Ectodermal cell (in vitro differentiated cells): ENCODE data around the gene SIGLEC1.

ENCODE experiments used
- H3K27ac ChIP-seq: 2 replicates; pipeline ENCODE4 v1.7.0; 2013; ENCODE audit warnings: mild to moderate bottlenecking, low read depth, low read length; ENCODE audit not compliant: insufficient read depth, poor library complexity, severe bottlenecking
- H3K27me3 ChIP-seq: 2 replicates; pipeline ENCODE4 v1.7.0; 2013; ENCODE audit warnings: mild to moderate bottlenecking, low read length; ENCODE audit not compliant: insufficient read depth, control insufficient read depth, poor library complexity, severe bottlenecking
- H3K36me3 ChIP-seq: one replicate; pipeline ENCODE4 v1.7.0; 2013; ENCODE audit warnings: low read length; ENCODE audit not compliant: control insufficient read depth, insufficient read depth
- H3K4me1 ChIP-seq: one replicate; pipeline ENCODE4 v1.7.0; 2013; ENCODE audit warnings: low read length; ENCODE audit not compliant: control insufficient read depth, insufficient read depth
- H3K4me3 ChIP-seq: 2 replicates; pipeline ENCODE4 v1.7.0; 2013; ENCODE audit warnings: low read depth, low read length, control low read depth; ENCODE audit not compliant: insufficient read depth
- H3K9me3 ChIP-seq: 2 replicates; pipeline ENCODE4 v1.7.0; 2013; ENCODE audit warnings: mild to moderate bottlenecking, low read length, moderate library complexity; ENCODE audit not compliant: control insufficient read depth
- WGBS, 2 experiments: methylation state at CpG; one replicate each; pipeline ENCODE4 v1.1.7; 2013; ENCODE audit warnings: missing lambda C conversion rate in 2 of 2; 5-methylcytosine and 5-hydroxymethylcytosine counted together

SIGLEC1 gene

DNA sequence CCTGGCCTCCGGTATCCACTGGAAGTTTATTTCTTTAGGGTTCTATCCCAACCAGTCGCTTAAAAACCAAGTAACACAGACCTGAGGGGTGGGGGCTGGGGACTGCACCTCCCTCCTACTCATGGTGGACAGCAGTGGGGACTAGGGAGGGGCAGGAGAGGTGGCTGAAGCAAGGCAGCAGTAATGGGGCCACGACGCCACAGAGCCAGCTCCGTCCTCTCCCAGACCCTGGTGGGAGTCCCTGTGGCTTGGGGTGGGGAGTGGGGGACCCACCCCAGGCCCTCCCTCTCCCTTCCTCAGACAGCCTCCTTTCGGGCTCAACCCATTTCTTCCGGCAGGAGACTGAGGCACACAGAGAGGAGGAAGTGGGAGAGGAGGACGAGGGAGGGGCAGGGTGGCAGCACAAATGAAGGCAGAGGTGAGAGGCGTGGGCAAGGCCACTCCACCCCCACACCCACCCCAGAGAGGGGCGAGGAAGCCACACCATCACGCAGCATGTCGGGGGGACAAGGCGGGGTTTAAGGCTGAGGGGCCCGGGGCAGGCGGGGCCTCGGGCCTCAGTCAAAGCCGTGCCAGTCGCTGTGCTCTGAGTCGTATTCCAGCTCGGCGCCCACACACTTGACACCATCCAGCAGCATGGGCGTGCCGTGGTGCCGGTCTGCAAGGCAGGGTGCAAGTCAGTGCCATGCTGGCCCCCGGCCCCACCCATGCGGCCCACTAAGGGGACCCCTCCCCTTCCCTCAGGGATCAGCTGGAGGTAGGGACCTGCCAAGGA, 41.3 kb upstream of the SIGLEC1 start:
- H3K4me1 ChIP-seq, result peaks cover 12% of the 10 kb centered on the region
- H3K36me3 ChIP-seq, result no peaks in the 10 kb centered on the region
- H3K4me3 ChIP-seq, result no peak overlapping the region
- H3K27me3 ChIP-seq, result peaks cover 44% of the 10 kb centered on the region
- WGBS, 2 experiments, result 90 to 93% methylated on average over 23 to 26 of the region's 26 CpGs
- H3K27ac ChIP-seq, result no peak overlapping the region
- no peaks in the 10 kb centered on the region for H3K9me3 ChIP-seq

DNA sequence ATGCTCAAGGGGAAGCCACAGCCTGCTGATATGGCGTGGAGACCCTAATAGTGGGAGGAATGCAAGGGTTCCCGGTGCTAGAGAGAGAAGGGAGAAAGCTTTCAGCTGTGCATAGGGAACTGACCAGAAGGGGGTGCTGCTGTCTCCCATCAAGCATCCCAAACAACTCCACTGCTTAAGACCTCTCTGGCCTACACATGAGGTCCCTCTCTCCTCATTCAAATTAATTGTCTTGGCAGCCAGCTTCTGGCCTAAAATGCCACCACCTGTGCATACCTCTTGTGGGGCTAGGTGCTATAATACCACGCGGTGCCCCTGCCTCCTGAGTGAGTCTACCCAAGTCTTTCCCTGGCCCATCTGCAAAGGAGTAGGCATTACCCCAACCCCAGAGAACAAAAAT, 40.7 kb upstream of the SIGLEC1 start:
- Histone ChIP-seq H3K4me1 (peaks cover 12% of the 10 kb centered on the region), H3K9me3 (no peaks in the 10 kb centered on the region), H3K36me3 (no peaks in the 10 kb centered on the region), H3K27ac (no peak overlapping the region), H3K4me3 (no peak overlapping the region), H3K27me3 (peaks cover 49% of the 10 kb centered on the region)
- 29 to 39% methylated on average over 4 of the region's 4 CpGs for WGBS, 2 experiments

DNA sequence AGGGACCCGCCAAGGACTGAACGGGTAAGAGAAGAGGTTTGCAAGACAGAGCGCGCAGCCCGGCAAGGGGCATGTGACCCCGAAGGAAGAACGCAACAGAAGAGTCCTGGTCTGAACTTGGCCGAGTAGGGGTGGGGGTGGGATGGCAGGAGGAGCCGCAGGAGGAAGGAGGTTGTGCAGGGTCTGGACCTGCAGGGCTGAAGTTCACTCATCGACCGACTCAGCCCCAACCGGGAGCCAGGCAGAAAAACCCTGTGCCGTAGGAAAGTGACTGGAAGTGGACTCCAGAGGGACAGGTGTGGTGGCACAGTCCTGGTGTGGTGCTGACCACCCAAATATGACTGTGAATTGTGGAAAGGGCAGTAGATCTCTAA, 40.0 kb upstream of the SIGLEC1 start:
- Histone ChIP-seq H3K27ac (no peak overlapping the region), H3K27me3 (peaks cover 57% of the 10 kb centered on the region), H3K4me3 (peak overlapping the region; percentile 40)

DNA sequence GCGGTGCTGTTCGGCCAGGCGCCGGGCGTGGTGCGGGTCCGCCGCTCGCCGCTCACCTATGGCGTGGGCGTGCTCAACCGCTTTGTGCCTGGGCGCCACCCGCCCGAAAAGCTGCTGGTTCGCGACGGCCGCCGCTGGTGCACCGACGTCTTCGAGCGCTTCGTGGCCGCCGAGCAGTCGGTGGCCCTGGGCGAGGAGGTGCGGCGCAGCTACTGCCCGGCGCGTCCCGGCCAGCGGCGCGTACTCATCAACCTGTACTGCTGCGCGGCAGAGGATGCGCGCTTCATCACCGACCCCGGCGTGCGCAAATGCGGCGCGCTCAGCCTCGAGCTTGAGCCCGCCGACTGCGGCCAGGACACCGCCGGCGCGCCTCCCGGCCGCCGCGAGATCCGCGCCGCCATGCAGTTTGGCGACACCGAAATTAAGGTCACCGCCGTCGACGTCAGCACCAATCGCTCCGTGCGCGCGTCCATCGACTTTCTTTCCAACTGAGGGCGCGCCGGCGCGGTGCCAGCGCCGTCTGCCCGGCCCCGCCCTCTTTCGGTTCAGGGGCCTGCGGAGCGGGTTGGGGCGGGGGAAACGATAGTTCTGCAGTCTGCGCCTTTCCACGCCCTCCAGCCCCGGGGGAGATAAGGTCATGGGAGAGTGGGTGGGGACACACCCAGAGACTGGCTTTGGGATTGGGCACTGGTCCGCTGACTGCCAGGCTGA, 39.4 kb upstream of the SIGLEC1 start:
- Histone ChIP-seq H3K9me3 (no peaks in the 10 kb centered on the region), H3K36me3 (no peaks in the 10 kb centered on the region), H3K27me3 (peaks cover 58% of the 10 kb centered on the region), H3K4me3 (peak overlapping the region; percentile 40), H3K4me1 (peaks cover 12% of the 10 kb centered on the region), H3K27ac (no peak overlapping the region)
- WGBS, 2 experiments, result 4% methylated on average over 95 of the region's 95 CpGs

More for the DNA sequence above, 40.0 kb upstream of the SIGLEC1 start:
- Histone ChIP-seq H3K9me3 (no peaks in the 10 kb centered on the region), H3K36me3 (no peaks in the 10 kb centered on the region), H3K4me1 (peaks cover 12% of the 10 kb centered on the region)
- WGBS, 2 experiments, result 45 to 47% methylated on average over 13 of the region's 13 CpGs

DNA sequence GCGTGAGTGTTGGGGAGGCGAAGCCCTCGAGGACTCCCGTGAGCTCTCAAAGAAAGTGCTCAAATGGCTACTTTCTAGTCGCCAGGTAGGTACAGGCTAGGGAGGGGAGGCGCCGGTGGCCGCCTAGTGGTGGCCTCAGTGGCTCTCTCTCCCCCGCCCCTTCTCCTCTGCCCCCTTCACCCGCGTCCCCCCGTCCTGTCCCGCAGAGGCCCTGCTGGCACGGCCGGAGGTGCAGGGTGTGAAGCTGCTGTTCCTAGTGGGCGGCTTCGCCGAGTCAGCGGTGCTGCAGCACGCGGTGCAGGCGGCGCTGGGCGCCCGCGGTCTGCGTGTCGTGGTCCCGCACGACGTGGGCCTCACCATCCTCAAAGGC, 38.9 kb upstream of the SIGLEC1 start:
- Histone ChIP-seq H3K4me3 (peak overlapping the region; percentile 40), H3K27ac (no peak overlapping the region), H3K36me3 (no peaks in the 10 kb centered on the region), H3K27me3 (peaks cover 58% of the 10 kb centered on the region), H3K9me3 (no peaks in the 10 kb centered on the region), H3K4me1 (peaks cover 12% of the 10 kb centered on the region)
- 28% methylated on average over 31 of the region's 31 CpGs for WGBS, 2 experiments

DNA sequence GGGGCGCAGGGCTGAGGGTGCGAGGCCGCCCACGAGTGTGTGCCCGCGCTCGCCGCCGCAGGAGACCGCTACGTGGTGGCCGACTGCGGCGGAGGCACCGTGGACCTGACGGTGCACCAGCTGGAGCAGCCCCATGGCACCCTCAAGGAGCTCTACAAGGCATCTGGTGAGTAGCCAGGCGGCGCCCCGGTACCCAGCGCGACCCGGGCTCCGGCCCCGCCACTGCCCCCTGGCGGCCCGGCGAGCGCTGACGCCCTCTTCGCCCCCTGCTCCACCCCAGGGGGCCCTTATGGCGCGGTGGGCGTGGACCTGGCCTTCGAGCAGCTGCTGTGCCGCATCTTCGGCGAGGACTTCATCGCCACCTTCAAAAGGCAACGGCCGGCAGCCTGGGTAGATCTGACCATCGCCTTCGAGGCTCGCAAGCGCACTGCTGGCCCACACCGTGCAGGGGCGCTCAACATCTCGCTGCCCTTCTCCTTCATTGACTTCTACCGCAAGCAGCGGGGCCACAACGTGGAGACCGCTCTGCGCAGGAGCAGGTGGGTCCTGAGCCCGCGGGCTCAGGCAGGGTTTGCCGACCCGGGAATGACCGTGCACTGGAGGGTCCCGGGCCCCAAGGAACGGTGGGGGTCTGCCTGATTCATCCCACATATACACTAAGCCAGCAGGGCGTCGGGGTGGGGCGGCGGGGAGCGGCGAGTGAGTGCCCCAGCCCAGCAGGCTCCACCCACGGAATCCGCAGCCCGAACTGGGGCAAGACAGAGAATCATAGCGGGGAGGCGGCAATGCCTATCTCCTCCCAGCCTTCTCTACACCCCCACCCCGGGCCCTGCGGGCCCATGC, 37.5 kb upstream of the SIGLEC1 start:
- WGBS, 2 experiments, result 18% methylated on average over 72 of the region's 72 CpGs
- Histone ChIP-seq H3K27me3 (peaks cover 66% of the 10 kb centered on the region), H3K4me3 (no peak overlapping the region)

DNA sequence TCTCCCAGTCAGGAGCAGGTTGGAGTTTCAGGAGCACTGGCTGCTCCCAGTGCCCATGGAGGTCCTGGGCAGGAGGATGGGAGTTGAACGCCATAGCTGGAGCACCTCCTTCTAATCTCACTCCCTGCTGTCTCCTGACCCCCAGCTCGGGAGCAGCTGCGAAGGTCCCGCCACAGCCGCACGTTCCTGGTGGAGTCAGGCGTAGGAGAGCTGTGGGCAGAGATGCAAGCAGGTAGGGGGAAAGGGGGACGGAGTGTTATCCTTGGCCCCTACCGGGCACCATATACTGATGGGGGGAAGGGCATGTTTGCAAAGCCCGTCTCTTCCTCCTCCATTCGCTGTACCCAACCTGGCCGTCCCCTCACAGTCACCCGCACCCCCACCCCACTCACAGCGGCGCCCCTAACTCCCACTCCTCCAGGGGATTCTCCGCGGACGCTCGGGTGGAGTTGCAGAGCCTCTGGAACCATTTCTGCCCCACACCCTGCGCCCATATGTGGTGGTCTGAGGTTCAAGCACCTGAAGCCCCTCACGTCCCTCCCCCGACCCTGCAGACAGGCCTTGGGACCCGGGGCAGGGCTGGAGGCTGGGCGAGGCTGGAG, 36.8 kb upstream of the SIGLEC1 start:
- Histone ChIP-seq H3K27ac (no peak overlapping the region), H3K4me1 (peaks cover 12% of the 10 kb centered on the region), H3K27me3 (peaks cover 73% of the 10 kb centered on the region), H3K4me3 (no peak overlapping the region), H3K36me3 (no peaks in the 10 kb centered on the region), H3K9me3 (no peaks in the 10 kb centered on the region)
- 83 to 85% methylated on average over 24 of the region's 24 CpGs for WGBS, 2 experiments

More for the DNA sequence above, 37.5 kb upstream of the SIGLEC1 start:
- Histone ChIP-seq H3K36me3 (no peaks in the 10 kb centered on the region), H3K4me1 (peaks cover 12% of the 10 kb centered on the region), H3K9me3 (no peaks in the 10 kb centered on the region), H3K27ac (no peak overlapping the region)

DNA sequence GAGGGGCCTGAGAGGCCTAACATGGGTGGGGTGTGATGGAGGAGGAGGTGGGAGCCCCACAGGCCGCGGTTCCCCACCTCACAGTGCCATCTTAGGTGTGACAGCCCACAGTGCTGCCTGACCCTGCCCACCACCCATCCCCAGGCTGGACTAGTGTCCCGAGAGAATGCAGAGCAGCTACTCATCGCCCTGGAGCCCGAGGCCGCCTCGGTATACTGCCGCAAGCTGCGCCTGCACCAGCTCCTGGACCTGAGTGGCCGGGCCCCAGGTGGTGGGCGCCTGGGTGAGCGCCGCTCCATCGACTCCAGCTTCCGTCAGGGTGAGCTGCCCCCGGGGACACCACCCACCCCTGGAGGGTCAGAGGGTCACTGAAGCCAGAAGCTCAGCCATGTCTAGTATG, 35.7 kb upstream of the SIGLEC1 start:
- no peak overlapping the region for H3K27ac ChIP-seq
- no peak overlapping the region for H3K4me3 ChIP-seq
- H3K9me3 ChIP-seq, result no peaks in the 10 kb centered on the region
- H3K36me3 ChIP-seq, result no peaks in the 10 kb centered on the region
- H3K27me3 ChIP-seq, result peaks cover 77% of the 10 kb centered on the region
- 92 to 94% methylated on average over 16 of the region's 16 CpGs for WGBS, 2 experiments
- peaks cover 12% of the 10 kb centered on the region for H3K4me1 ChIP-seq

DNA sequence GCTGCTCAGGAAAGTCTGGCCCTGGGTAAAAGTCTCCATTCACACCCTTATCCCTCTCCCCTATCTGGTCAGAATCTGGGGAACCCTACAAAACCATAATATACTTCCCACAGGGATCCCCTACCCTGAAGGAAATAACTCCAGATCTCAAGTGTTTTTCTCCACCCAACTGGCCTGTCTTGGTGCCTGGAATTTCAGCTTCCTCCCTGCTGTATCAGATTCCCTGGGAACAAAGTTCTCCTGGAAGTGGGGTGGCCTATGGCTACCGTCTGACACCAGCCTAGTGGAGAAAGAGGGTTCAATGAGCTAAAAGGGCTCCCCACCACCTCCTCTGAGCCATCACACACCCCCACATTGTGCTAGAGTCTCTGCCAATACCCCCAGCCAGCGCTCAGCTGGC, 35.1 kb upstream of the SIGLEC1 start:
- Histone ChIP-seq H3K27me3 (peaks cover 71% of the 10 kb centered on the region), H3K4me3 (no peak overlapping the region), H3K27ac (no peak overlapping the region), H3K36me3 (no peaks in the 10 kb centered on the region), H3K9me3 (no peaks in the 10 kb centered on the region), H3K4me1 (peaks cover 11% of the 10 kb centered on the region)
- 80 to 93% methylated on average over 2 of the region's 2 CpGs for WGBS, 2 experiments
